HG02588 (cell line): ENCODE results near the gene MNAT1.
"Not testable (repeated sequence)": the region's sequence is repeated elsewhere in the genome, so short reads cannot be mapped to it uniquely, and the experiment has no call there.

Experiments used
- ATAC-seq: cut with Tn5 transposase; IDR thresholded peaks from one replicate; pipeline ENCODE4 v1.9.1; 2021; ENCODE audit warnings: mild to moderate bottlenecking, moderate library complexity; ENCODE audit not compliant: unreplicated experiment

The MNAT1 gene

DNA sequence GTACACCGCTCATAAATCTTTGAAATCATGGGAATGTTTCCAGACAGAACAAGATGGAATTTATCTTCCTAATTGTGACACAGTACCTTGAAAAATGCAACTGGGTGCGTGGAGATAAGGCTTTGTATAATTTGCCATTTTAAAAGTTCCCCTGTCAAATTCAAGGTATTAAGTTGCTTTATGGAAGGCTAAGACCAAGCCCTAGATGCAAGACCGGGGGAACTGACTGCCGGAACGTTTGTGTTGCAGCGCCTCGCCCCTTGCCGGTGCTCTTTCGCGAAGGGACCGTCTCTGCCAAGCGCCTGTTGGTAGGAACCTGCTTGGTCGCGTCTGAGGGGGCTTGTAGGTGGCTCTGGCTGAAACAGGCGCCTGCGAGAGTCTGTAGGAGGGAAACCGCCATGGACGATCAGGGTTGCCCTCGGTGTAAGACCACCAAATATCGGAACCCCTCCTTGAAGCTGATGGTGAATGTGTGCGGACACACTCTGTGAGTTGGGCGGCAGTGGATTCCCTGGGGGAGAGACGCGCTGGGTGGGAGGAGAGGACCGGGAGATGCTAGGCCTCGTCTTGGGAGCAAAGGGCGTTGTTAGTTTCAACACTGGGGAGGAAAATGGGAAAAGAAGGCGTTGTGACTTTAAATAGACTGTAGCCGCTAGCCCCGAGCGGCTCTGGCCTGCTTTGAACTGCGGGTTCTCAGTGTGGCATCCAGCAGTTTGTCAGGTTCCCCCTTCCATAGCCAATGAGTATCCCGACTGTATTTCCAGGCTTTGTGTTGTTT lies at the start of gene MNAT1:
Gene MNAT1, plus strand, starts transcription at position 297 of the 778 bp plus-strand sequence. Its CDS starts 102 bp downstream, at position 399.
- ATAC-seq: peak; percentile 99

DNA sequence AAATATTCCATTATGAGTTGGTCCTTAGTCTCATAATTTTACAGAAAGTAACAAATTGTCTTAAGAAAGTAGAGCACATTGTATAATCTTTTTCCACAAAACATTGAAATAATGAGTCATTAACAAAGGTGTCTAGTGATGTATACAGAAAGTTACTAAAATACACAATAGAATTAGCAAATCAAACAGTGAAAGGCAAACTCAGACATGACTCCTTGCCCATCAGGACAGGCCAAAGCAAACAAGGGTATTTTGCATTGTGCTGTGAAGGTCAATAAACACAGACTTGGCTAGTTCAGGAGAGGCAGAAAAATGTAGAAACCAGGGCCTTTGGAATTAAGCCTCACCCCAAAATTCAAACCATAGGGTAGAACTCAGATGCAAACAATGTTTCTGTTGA lies 47.7 kb upstream of the MNAT1 start:
- ATAC-seq: no peak

GRCh38 chr14:60691383-60692113 lies 43.0 kb upstream of the MNAT1 start:
- ATAC-seq: no peak

DNA sequence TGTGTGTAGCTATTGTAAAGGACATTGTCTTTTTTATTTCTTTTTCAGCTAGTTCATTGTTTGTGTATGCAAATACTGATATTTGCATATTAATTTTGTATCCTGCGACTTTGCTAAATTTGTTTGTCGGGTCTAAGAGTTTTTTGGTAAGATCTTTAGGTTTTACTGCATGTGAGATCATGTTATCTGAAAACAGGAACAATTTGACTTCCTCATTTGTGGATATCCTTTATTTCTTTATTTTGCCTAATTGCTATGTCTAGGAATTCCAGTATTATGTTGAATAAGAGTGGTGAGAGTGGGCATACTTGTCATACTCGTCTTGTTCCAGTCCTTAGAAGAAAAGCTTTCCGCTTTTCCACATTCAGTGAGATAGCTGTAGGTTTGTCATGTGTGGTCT lies 39.2 kb upstream of the MNAT1 start:
- ATAC-seq: no peak

DNA sequence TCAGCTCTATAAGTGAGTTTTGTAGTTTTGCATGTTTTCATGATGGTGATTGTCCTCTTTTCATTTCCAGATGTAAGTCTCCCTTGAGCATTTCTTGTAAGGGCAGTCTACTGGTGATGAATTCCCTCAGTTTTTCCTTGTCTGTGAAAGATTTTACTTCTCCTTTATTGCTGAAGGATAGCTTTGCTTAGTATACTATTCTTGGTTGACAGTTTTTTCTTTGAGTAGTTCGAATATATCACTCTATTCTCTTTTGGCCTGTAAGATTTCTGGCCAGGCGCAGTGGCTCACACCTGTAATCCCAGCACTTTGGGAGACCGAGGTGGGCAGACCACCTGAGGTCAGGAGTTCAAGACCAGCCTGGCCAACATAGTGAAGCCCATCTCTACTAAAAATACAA lies 34.0 kb upstream of the MNAT1 start:
- ATAC-seq: no peak

DNA sequence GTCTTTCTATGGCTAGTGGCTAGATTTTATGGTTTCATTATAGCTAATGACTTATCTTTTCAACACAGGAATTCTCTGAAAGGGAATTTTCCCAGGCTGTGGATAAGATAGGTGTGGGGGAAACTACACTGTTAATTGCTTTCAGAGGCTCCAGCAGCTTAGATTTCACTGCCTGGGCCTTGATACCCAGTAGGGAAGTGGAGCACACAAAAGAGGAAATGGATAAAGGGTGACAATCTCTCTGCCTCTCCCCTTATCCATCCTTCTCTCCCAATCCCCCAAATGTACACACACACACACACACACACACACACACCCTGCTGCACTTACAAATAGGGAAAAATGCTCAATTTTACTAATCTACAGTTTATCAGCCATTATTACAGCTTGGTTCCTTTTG lies 29.5 kb upstream of the MNAT1 start:
- ATAC-seq: no peak

DNA sequence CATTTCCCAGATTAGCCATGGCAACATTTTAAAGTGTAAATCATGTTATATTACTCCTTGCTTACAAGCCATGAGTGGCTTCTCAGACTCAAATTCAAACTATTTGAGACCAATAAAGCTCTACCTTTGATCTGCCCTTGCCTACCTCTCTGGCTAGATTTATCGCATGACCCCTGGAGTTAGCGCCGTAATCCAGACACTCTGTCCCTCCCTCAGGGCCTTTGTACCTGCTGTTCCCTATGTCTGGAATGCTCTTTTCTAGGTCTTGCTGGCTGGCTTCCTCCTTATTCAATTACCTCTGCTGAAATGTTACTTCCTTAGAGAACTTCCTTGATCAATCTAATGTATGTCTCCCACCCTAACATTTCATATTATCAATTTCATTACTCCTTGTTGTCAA lies 26.7 kb upstream of the MNAT1 start:
- ATAC-seq: no peak

DNA sequence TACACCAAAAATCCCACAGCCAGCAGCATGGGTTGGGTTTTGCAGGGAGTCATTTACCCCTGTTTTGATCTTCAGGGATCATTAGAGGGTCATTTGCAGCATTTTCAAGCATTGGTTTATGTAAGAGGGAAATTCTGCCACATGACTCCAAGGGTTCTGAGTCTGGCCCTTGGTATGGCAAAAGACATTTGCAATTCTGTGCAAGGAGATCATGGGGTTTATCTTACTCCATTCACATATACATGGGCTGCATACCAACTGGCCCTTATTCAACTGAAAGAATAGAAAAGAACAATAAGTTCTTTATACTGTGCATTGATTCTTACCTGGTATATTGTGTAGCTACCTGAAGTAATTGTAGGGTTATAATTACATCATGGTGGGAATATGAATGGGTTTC lies 24.1 kb upstream of the MNAT1 start:
- no peak for ATAC-seq

- no peak for ATAC-seq
Observed at GRCh38 chr14:60713513-60713912, 21.0 kb upstream of the MNAT1 start.

DNA sequence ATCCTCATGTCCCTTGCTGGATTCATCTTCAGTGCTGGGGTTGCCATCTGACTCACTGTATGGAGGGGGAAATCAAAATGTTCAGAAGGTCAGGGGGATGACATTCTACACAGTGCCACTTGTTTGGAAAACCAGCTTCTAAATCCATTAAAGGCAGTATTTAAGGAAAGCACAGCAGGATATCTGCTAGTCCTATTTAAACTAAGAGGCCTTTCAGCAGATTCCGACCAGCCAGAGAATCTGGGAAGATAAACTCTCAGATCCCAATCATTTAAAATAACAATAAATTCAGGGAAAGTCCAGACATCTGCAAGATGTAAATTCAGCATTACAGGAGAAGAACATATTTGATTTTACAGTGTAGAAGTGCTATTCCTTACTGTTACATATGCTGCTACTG lies 14.2 kb upstream of the MNAT1 start:
- ATAC-seq: no peak

- no peak for ATAC-seq
Observed at GRCh38 chr14:60720962-60721325, 13.6 kb upstream of the MNAT1 start.

DNA sequence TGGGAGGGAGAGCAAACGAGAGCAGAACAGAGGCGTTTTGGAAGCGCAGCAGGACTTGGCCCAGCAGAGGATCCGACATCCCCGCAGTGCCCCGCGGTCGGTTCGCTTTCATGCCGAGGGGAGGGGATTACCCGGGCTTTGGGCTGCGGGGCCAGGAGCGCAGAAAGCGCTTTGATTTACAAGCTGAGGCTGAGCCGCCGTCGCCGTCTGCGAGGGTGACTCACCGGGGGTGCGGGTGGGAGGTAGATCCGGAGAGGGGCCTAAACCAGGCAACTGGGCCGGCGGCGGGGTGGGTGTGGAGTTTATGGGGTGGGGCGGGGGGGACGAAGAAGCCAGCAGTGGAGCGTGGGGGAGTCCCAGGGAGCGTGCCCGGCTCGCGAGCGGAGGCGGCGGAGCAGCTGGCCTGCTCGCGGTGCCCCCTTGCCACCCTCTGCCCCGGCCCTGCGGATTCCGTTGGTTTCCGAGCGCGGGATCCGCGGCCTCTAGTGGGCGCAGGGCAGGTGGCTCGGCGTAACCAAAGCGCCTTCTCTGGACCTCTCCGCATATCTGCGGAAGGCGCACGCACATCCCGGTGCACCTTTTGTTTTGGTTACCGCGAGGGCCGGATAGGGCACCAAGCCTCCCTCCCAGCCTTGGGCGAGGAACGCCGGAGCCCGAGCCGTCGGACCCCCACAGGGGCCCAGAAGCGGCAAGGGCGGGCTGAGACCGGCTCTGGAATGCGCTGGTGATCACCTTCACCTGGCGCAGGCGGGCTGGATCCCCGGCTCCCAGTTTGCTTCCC lies 13.0 kb upstream of the MNAT1 start:
- no peak for ATAC-seq

- no peak for ATAC-seq
Observed at GRCh38 chr14:60722107-60722356, 12.5 kb upstream of the MNAT1 start.

GRCh38 chr14:60722357-60723115 lies 12.0 kb upstream of the MNAT1 start:
- no peak for ATAC-seq

DNA sequence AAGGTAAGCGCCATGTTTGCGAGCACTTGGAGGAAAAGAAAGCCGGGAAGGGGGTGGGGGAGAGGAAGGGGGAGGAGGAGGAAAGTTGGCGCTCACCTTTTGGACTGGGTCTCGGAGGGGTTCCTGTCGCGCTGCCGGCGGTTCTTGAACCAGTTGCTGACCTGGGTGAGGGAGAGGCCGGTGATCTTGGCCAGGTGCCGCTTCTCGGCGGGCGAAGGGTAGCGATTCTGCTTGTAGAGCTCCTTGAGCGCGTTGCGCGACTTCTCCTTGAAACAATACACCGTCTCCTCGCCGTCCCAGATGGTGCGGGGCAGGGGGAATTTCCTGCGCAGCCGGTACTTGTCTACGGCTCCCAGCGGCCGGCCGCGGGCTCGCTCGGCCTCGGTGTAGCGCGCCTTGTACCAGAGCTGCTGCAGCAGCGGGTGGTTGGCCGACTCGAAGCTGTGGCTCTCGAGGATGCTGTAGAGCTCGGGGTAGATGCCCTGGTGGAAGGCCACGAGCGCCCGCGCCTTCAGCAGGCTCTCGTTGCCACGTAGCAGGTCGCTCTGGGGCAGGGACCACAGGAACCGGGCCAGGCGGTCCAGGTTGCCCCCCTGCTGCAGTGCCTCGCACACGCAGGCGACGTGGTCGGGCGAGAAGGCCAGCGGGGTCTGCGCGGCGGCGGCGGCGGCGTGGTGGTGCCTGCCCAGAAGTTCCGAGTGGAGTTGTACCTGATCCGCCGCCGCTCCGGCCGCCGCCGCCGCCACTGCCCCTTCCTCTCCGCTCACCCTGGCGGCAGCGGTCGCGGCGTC lies 11.2 kb upstream of the MNAT1 start:
- peak; percentile 37 for ATAC-seq

GRCh38 chr14:60723907-60724618 lies 10.5 kb upstream of the MNAT1 start, which contains the start of gene SIX4:
Gene SIX4, minus strand, starts transcription at chr14:60724351. Its CDS starts 277 bp downstream, at chr14:60724074.
- ATAC-seq: peak; percentile 59

GRCh38 chr14:60731291-60731690 lies 3.3 kb upstream of the MNAT1 start:
- not testable (repeated sequence) for ATAC-seq

DNA sequence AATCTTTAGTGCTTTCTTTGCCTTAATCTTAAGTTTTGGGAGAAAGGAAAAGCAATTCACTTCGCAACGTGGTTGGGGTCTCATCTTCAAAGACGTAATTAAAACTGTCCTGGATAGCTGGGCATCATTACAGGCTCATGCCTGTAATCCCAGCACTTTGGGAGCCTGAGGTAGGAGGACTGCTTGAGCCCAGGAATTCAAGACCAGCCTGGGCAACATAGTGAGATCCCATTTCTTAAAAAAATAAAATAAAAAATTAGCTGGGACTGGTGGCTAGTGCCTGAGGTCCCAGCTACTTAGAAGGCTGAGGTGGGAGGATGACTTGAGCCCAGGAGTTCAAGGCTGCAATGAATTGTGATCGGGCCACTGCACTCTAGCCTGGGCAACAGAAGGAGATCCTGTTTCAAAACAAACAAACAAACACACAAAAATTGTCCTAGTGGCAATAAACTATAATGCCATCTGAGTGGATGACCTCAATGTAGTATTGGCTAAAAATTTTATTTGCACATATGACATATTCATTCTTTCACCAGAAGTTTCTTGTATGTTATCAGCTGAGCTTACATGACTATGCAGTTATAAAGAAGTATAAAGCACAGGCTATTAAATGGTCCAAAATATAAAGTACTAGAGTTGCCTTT lies 1.6 kb upstream of the MNAT1 start:
- no peak for ATAC-seq

DNA sequence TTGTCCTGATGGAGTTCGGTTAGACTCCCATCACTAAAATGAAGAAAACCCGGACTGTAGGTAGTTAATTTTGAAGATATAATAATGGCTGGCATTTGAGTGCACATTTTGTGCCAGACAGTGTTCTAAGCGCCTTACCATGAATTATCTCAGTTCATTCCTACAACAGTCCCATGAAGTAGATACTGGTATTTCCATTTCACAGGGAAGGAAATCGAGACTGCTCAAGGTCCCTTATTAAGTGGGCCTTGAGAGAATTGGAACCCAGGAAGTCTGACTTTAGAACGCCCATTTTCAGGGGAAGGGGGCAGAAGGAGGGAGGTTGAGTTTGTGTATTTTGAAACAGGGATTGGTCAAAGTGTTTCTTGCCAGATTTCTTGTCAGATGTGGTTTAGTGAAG lies 855 bp downstream of the MNAT1 start:
- no peak for ATAC-seq
